Right atrium auricular region (tissue), 2 donors: ENCODE measurements around the gene NDUFS6. TPM values are rescaled to one million over a fixed set of nuclear protein-coding genes. Genes with fewer than 3 reads are reported as not detected.

Experiments
- DNase-seq: peaks from one replicate; pipeline ENCODE4 v3.0.0-alpha.2; 2019; ENCODE audit warnings: low spot score
- H3K27ac ChIP-seq, 2 donors: fragments of 200-600 bp; sonication (generic); 1 replicate in 1 of 2; 2 replicates in 1 of 2; pipeline ENCODE4 v1.5.1; 2016 to 2019
- H3K27me3 ChIP-seq, 2 donors: fragments of 200-600 bp; sonication (generic); one replicate each; pipeline versions ENCODE4 v1.5.1 to v1.6.0; 2017 to 2019
- H3K36me3 ChIP-seq: fragments of 200-600 bp; sonication (generic); one replicate; pipeline ENCODE4 v1.5.1; 2016
- H3K4me1 ChIP-seq, 2 donors: fragments of 200-600 bp; sonication (generic); one replicate each; pipeline versions ENCODE4 v1.5.1 to v1.6.0; 2017 to 2019
- H3K4me3 ChIP-seq, 2 donors: fragments of 200-600 bp; sonication (generic); 1 replicate in 1 of 2; 2 replicates in 1 of 2; pipeline ENCODE4 v1.5.1; 2017 to 2019; ENCODE audit warnings: mild to moderate bottlenecking in 1 of 2, moderate library complexity in 1 of 2
- H3K9me3 ChIP-seq, 2 donors: fragments of 200-600 bp; sonication (generic); one replicate each; pipeline ENCODE4 v1.5.1; 2019
- total RNA-seq, 2 donors: library from RNA; depleted of rRNA; stranded (reverse); fragments of >200 nt; gene quantifications; one replicate each; pipeline ENCODE4 v1.1.0, GENCODE V29; 2016
- TF ChIP-seq, protein P1 (sequence below), 2 donors: fragments of 200-600 bp; sonication (generic); IDR thresholded peaks; one replicate each; pipeline ENCODE4 v1.5.1; 2019; ENCODE audit warnings: antibody characterized with exemption in 2 of 2

NDUFS6 gene
- total RNA-seq, 2 donors from 2014 or later: 130 to 135 TPM

DNA sequence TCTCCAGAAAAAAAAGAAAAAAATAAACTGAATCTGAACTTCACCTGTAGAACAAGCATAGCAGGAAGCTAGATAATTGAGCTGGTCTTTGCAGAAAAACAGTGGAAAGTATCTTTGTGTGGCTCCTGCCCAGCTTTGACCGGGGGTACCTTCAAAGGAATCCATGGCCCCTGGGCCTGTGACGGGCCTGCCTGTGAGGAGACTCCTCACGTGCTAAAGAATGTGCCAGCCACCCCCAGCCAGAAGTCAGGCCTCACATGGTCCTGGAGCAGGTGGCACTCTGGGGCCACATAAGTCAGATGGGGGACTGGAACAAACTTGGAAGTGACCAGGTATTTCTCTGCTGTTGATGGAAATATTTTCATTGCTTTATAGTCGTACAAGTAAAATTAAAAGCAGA lies 4.1 kb downstream of the NDUFS6 start:
- Histone ChIP-seq H3K36me3 (peaks cover 74% of the 10 kb centered on the region), H3K4me1 (peaks cover 3 to 30% of the 10 kb centered on the region in 2 donors), H3K27ac (no peak overlapping the region), H3K9me3 (no peaks in the 10 kb centered on the region), H3K27me3 (no peaks in the 10 kb centered on the region), H3K4me3 (no peak overlapping the region)
- no peak for DNase-seq
- TF ChIP-seq, protein P1, sequence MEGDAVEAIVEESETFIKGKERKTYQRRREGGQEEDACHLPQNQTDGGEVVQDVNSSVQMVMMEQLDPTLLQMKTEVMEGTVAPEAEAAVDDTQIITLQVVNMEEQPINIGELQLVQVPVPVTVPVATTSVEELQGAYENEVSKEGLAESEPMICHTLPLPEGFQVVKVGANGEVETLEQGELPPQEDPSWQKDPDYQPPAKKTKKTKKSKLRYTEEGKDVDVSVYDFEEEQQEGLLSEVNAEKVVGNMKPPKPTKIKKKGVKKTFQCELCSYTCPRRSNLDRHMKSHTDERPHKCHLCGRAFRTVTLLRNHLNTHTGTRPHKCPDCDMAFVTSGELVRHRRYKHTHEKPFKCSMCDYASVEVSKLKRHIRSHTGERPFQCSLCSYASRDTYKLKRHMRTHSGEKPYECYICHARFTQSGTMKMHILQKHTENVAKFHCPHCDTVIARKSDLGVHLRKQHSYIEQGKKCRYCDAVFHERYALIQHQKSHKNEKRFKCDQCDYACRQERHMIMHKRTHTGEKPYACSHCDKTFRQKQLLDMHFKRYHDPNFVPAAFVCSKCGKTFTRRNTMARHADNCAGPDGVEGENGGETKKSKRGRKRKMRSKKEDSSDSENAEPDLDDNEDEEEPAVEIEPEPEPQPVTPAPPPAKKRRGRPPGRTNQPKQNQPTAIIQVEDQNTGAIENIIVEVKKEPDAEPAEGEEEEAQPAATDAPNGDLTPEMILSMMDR (IDR thresholded peaks at IDR 0.05): no peak

DNA sequence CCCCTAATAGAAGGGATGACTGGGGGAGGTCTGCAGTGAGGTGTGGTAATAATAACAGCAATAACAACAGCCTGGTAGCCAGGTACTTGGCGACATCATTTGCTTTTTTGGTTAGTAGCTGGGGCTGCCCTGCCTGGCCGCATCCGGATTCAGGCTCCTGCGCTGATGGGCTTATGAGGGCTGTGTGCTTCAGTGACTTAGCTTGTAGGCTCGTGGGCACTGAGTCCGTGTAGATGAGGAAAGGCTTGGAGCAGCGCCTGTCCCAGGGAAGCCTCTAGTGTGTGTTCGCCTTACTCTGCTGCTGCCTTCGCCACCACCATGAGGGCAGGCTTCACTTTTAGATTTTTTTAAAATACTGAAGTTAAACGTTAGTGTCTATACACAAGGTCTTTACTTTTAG lies 4.5 kb downstream of the NDUFS6 start:
- Histone ChIP-seq H3K9me3 (no peaks in the 10 kb centered on the region), H3K36me3 (peaks cover 74% of the 10 kb centered on the region), H3K4me3 (no peak overlapping the region), H3K4me1 (peaks cover 3 to 30% of the 10 kb centered on the region in 2 donors), H3K27me3 (no peaks in the 10 kb centered on the region), H3K27ac (no peak overlapping the region)
- TF ChIP-seq, protein P1 (IDR thresholded peaks at IDR 0.05): no peak
- no peak for DNase-seq

DNA sequence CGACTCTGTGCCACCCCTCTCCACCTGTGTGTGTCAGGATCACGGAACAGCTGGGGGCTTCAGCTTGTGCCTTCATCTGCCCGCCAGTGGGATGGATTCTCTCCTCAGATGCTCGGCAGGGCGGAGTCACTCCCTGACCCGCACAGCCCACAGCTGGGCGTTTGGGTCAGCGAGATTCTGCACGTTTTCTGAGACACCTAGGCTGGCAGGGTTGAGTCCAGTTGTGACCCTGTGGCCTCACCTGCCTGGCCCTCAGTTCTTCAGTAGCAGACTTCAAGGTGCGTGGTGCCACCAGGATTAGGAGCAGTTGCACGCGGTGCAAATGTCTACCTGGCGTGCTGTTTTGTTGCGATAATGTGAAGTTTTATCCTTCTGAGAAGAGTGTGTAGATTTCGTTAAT lies 5.0 kb downstream of the NDUFS6 start:
- Histone ChIP-seq H3K4me3 (no peak overlapping the region), H3K27ac (no peak overlapping the region), H3K4me1 (peaks cover 3 to 29% of the 10 kb centered on the region in 2 donors), H3K9me3 (no peaks in the 10 kb centered on the region), H3K36me3 (peaks cover 78% of the 10 kb centered on the region), H3K27me3 (no peaks in the 10 kb centered on the region)
- DNase-seq: no peak
- TF ChIP-seq, protein P1 (IDR thresholded peaks at IDR 0.05): no peak

DNA sequence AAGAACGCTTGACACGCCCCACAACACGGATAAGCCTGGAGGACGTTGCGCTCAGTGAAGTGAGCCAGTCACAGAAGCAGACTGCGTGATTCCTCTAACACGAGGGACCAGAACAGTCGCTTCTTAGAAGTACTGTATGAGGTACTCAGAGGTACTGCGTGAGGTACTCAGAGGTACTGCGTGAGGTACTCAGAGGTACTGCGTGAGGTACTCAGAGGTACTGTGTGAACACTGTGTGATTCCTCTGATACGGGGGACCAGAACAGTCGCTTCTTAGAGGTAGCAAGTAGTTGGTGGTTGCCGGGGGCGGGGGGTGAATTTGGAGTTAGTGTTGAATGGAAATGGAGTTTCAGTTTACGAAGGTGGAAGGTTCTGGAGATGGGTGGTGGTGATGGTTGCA lies 5.8 kb downstream of the NDUFS6 start:
- Histone ChIP-seq H3K36me3 (peaks cover 84% of the 10 kb centered on the region), H3K4me1 (peaks cover 3 to 26% of the 10 kb centered on the region in 2 donors), H3K27me3 (no peaks in the 10 kb centered on the region), H3K9me3 (no peaks in the 10 kb centered on the region), H3K4me3 (no peak overlapping the region), H3K27ac (no peak overlapping the region)
- no peak for DNase-seq
- TF ChIP-seq, protein P1 (IDR thresholded peaks at IDR 0.05): no peak

DNA sequence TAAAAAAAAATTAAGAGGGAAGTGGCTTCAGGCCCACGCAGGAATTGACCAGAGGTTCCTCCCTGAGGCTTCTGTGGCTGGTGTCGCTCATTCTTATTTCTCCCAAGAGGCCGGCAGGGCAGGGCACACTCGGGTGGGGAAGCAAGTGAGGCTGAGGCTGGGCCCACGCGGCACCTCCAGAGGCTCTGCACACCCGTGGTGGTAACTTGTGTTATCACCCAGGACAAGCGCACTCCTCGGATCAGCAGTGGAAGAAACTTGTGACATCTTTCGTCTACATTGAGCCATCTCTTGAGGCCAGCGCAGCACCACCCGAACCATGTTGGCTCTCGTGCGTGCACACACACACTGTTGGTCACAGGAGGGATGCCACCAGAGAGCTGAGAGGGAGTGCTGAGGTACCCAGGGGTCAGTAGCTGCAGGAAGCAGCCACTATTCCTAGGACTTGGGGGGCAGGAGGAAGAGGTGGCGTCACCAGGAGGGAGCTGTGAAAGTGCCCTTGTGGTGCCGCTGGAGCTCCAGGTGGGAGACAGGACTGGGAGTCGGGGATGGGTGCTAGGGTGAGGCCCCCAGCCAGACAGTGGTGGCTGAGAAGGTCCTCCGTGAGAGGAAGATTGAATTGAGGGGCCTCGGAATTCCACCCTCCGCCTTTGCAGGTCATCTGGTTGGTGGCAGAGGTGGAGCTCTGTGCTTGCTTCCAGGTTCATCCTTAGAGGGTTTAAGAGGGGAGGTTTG lies 6.4 kb downstream of the NDUFS6 start:
- H3K36me3 ChIP-seq: peaks cover 86% of the 10 kb centered on the region
- DNase-seq: no peak
- no peaks in the 10 kb centered on the region for H3K27me3 ChIP-seq
- H3K27ac ChIP-seq: no peak overlapping the region
- H3K4me1 ChIP-seq: peaks cover 3 to 22% of the 10 kb centered on the region in 2 donors
- H3K9me3 ChIP-seq: no peaks in the 10 kb centered on the region
- H3K4me3 ChIP-seq: no peak overlapping the region
- TF ChIP-seq, protein P1 (IDR thresholded peaks at IDR 0.05): no peak

DNA sequence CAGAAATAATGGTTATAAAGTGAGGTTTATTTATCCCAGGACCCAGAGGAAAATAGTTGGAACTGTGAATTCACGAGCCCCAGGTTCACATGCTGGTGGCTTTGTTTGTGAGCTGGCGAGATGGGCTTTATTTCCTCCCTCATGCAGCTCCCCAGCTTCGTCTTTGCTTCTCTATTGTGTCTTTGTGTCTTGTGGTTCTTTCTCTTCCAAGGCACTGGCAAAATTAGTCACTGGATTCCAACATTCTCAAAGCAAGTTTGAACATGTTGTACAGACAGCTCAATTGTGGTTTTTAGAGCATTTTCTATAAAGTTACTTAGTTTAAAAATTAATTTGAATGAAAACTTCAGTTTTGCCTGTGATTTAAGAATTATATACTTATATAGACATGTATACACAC lies 7.2 kb downstream of the NDUFS6 start:
- no peaks in the 10 kb centered on the region for H3K9me3 ChIP-seq
- no peak overlapping the region for H3K4me3 ChIP-seq
- H3K27me3 ChIP-seq: no peaks in the 10 kb centered on the region
- peaks cover 3 to 22% of the 10 kb centered on the region in 2 donors for H3K4me1 ChIP-seq
- H3K36me3 ChIP-seq: peaks cover 85% of the 10 kb centered on the region
- H3K27ac ChIP-seq: no peak overlapping the region
- TF ChIP-seq, protein P1 (IDR thresholded peaks at IDR 0.05): no peak
- DNase-seq: no peak
